ENCODE data around the gene GUCY1A1.

- no peak for TF ChIP-seq CTCF (conservative IDR thresholded peaks at IDR 0.05)
- no peak for TF ChIP-seq EZH2 (IDR thresholded peaks at IDR 0.05; ENCODE audit: low read depth)
These were observed 84.9 kb downstream of the GUCY1A1 start for GRCh38 chr4:155751569-155751968.
